Measurements from ENCODE around the gene TP53INP2. TPM values are rescaled to one million over a fixed set of nuclear protein-coding genes. Genes with fewer than 3 reads are reported as not detected.
"Not testable (repeated sequence)": the region's sequence is repeated elsewhere in the genome, so short reads cannot be mapped to it uniquely, and the experiment has no call there.

The TP53INP2 gene
- total RNA-seq, 6 donors from 2014 or later = 11.2 to 26.1 (median 16.5) TPM

GRCh38 chr20:34716921-34717229 is 12.7 kb downstream of the TP53INP2 start:
- Histone ChIP-seq H3K27me3 (no peaks in the 10 kb centered on the region), H3K4me3 (no peak overlapping the region), H3K36me3 (peaks cover 2 to 42% (median 29%) of the 10 kb centered on the region in 4 donors), H3K27ac (no peak overlapping the region), H3K9me3 (no peaks in the 10 kb centered on the region), H3K4me1 (peaks cover 0 to 8% (median 2%) of the 10 kb centered on the region in 4 donors)
- TF ChIP-seq EP300 (IDR thresholded peaks at IDR 0.05) = no peak
- no peak for TF ChIP-seq CTCF (IDR thresholded peaks at IDR 0.05)
- TF ChIP-seq POLR2AphosphoS5 (IDR thresholded peaks at IDR 0.05) = no peak
- TF ChIP-seq POLR2A (IDR thresholded peaks at IDR 0.05) = no peak
- DNase-seq (no peak), ATAC-seq (ENCODE audit: low FRiP score in 2 of 2) (no peak)
- WGBS, 2 donors = 90 to 100% methylated on average over 2 of the region's 2 CpGs

GRCh38 chr20:34717230-34718095 is 13.3 kb downstream of the TP53INP2 start:
- Histone ChIP-seq H3K4me1 (peaks cover 0 to 8% (median 2%) of the 10 kb centered on the region in 4 donors), H3K27me3 (no peaks in the 10 kb centered on the region), H3K4me3 (no peak overlapping the region), H3K36me3 (peaks cover 2 to 45% (median 29%) of the 10 kb centered on the region in 4 donors), H3K27ac (no peak overlapping the region), H3K9me3 (no peaks in the 10 kb centered on the region)
- TF ChIP-seq CTCF (IDR thresholded peaks at IDR 0.05) (no peak), EP300 (IDR thresholded peaks at IDR 0.05) (no peak), POLR2A (IDR thresholded peaks at IDR 0.05) (no peak), POLR2AphosphoS5 (IDR thresholded peaks at IDR 0.05) (no peak)
- WGBS, 2 donors = 75 to 83% methylated on average over 9 of the region's 9 CpGs
- ATAC-seq (ENCODE audit: low FRiP score in 2 of 2) (no peak), DNase-seq (no peak)

GRCh38 chr20:34719242-34720017 is 15.3 kb downstream of the TP53INP2 start:
- H3K36me3 ChIP-seq = peaks cover 5 to 50% (median 27%) of the 10 kb centered on the region in 4 donors

GRCh38 chr20:34720266-34720665 is 16.1 kb downstream of the TP53INP2 start:
- H3K27me3 ChIP-seq = no peaks in the 10 kb centered on the region
- WGBS, 2 donors = 58 to 68% methylated on average over 2 of the region's 2 CpGs
- no peak for DNase-seq
- H3K4me1 ChIP-seq = no peaks in the 10 kb centered on the region
- no peak for ATAC-seq (ENCODE audit: low FRiP score in 2 of 2)
- no peak for TF ChIP-seq EP300 (IDR thresholded peaks at IDR 0.05)
- TF ChIP-seq POLR2AphosphoS5 (IDR thresholded peaks at IDR 0.05) = no peak
- TF ChIP-seq CTCF (IDR thresholded peaks at IDR 0.05) = no peak
- TF ChIP-seq POLR2A (IDR thresholded peaks at IDR 0.05) = no peak
- H3K36me3 ChIP-seq = peaks cover 5 to 52% (median 31%) of the 10 kb centered on the region in 4 donors
- no peak overlapping the region for H3K4me3 ChIP-seq
- no peaks in the 10 kb centered on the region for H3K9me3 ChIP-seq
- no peak overlapping the region for H3K27ac ChIP-seq

More at GRCh38 chr20:34719242-34720017, 15.3 kb downstream of the TP53INP2 start:
- not testable (repeated sequence) for H3K9me3 ChIP-seq; H3K4me3 ChIP-seq; DNase-seq; H3K4me1 ChIP-seq; ATAC-seq (ENCODE audit: low FRiP score in 2 of 2); H3K27me3 ChIP-seq; H3K27ac ChIP-seq
- 95 to 96% methylated on average over 13 of the region's 13 CpGs for WGBS, 2 donors

- not testable (repeated sequence) for H3K9me3 ChIP-seq; H3K4me3 ChIP-seq; ATAC-seq (ENCODE audit: low FRiP score in 2 of 2); DNase-seq; H3K27ac ChIP-seq; H3K27me3 ChIP-seq; H3K4me1 ChIP-seq
- WGBS, 2 donors = 88 to 91% methylated on average over 3 of the region's 3 CpGs
- peaks cover 10 to 64% (median 45%) of the 10 kb centered on the region in 4 donors for H3K36me3 ChIP-seq
Measured at GRCh38 chr20:34722560-34722959, 18.4 kb downstream of the TP53INP2 start.

Measured in upper lobe of left lung (tissue), 6 donors.